ENCODE data around the gene ZNF681. TPM values are rescaled to one million over a fixed set of nuclear protein-coding genes. Genes with fewer than 3 reads are reported as not detected.

ZNF681 gene
- total RNA-seq, 1 experiment from 2014 or later: 1.2 TPM

Other genes with a start within 250 kb of the ZNF681 start
- 10.7 and 12.9 TPM in 2 replicates for gene ZNF675, start 71.7 kb downstream of the ZNF681 start, total RNA-seq (2022)
- gene ZNF726, start 156.0 kb upstream of the ZNF681 start, total RNA-seq (2022): not detected in 2 replicates